SK-MEL-5 (cell line): ENCODE data around the gene ANKFY1. TPM values are rescaled to one million over a fixed set of nuclear protein-coding genes. Genes with fewer than 3 reads are reported as not detected.
"Not testable (repeated sequence)": the region's sequence is repeated elsewhere in the genome, so short reads cannot be mapped to it uniquely, and the experiment has no call there.

ENCODE experiments used
- DNase-seq: peaks from one replicate; pipeline ENCODE4 v3.0.0-alpha.2; 2016; ENCODE audit warnings: low read depth, low spot score
- in situ Hi-C: cut with HindIII; loops from 2 replicates; pipeline ENCODE4 v1.10.0; 2016; ENCODE audit warnings: low sequenced_read_pairs, high pct_unique_total_duplicates, low pct_unique_long_range_greater_than_20kb
- total RNA-seq: library from RNA; depleted of rRNA; stranded (reverse); fragments of >200 nt; shearing (Covaris generic); gene quantifications from 2 replicates; pipeline ENCODE4 v1.2.3, GENCODE V29; 2014

Gene ANKFY1
- total RNA-seq, 1 experiment from 2014 or later: 19.1 TPM

DNA sequence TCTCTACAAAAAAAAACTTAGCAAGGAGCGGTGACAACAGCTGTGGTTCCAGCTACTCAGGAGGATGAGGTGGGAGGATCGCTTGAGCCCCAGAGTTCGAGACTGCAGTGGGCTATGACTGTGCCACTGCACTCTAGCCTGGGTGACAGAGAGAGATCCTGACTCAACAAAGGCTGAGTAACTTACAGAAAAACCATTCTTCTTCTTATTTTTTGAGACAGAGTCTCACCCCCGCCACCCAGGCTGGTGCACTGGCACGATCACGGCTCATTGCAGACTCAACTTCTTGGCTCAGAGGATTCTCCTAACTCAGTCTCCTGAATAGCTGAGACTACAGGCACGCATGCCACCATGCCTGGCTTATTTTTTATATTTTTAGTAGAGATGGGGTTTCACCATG is 64.8 kb downstream of the ANKFY1 start:
- DNase-seq: no peak
- in situ Hi-C loops: no loop called here

DNA sequence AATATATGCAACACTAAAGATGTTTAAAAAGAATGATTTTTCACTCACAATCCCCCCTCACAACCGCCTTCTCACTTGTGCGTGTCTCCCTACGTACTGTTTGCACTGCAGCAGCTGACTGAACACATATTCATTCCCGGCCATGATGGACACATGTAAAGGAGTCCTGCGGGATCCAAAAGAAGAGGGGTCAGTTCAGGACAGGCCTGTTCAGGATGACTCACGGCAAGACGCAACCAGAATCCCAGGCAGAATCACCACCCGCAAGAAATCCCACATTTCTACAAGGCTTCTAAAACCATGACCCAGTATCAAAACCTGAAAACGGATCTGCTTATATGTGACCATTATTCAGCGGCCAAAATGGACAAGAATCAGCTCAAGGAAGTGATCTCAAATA is 68.5 kb downstream of the ANKFY1 start:
- in situ Hi-C loops: no loop called here

DNA sequence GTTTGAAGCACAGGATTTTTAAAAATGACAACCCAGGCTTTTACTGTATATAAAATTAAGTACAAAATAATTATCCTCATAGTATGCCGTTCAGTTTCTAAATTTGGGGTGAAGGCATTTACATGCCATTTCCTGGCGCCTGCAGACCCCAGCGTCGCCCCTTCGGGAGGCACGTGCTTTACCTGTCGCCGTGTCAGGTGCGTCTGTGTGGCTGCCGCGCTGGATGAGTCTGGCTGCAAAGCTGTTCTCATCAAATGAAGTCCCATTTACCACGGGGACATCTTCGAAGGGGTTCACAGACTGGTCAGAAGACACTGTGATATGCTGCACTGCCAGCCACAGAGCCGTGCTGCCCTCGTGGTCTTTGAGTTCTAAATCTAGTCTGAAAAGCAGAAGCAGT is 69.0 kb downstream of the ANKFY1 start:
- in situ Hi-C loops: no loop called here

More for the DNA sequence above, 68.5 kb downstream of the ANKFY1 start:
- no peak for DNase-seq

DNA sequence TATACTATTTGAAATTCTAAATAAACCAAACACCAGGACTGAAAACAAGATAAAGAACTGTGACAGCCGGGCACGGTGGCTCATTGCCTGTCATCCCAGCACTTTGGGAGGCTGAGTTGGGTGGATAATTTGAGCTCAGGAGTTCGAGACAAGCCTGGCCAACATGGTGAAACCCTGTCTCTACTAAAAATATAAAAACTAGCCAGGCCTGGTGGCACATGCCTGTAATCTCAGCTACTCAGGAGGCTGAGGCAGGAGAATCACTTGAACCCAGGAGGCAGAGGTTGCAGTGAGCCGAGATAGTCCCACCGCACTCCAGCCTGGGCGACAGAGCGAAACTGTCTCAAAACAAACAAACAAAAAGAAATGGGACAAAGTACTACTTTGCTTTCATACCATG is 73.0 kb downstream of the ANKFY1 start:
- in situ Hi-C loops, DNase-seq: not testable (repeated sequence)

More for the DNA sequence above, 69.0 kb downstream of the ANKFY1 start:
- DNase-seq: no peak

DNA sequence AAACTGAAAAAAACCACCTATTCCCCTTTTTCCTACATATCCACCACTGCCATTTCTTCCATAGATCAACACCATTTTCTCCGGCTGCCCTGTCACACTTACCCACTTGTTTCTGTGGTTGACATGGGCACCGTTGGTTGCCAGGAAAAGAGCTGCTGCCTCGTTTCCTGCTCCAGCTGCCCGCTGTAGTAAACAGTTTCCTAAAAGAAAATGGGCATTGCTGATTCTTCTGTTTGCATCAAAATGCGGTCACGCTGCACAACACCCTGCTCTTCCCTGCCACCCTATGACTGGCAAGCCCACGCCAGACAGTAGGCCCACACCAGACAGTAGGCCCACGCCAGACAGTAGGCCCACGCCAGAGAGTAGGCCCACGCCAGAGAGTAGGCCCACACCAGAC is 74.5 kb downstream of the ANKFY1 start:
- in situ Hi-C loops: no loop called here
- DNase-seq: no peak

DNA sequence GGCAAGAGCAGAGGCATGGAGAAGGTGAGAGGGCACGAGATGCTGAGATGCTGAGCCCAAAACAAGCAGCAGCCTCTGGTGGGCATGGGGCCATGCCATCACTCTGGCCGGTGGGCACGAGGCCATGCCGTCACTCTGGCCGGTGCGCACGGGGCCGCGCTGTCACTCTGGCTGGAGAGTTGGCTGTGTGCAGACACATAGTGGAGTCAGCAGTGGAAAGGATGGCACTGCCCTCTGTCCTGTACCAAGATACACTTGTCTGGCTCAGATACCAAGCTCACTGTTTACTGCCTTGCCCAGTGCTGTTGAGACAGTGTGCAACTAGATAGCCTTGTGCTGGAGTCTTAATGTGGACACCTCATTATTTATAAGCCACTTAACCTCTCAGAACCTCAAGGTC is 75.7 kb downstream of the ANKFY1 start:
- no peak for DNase-seq
- in situ Hi-C loops: no loop called here

DNA sequence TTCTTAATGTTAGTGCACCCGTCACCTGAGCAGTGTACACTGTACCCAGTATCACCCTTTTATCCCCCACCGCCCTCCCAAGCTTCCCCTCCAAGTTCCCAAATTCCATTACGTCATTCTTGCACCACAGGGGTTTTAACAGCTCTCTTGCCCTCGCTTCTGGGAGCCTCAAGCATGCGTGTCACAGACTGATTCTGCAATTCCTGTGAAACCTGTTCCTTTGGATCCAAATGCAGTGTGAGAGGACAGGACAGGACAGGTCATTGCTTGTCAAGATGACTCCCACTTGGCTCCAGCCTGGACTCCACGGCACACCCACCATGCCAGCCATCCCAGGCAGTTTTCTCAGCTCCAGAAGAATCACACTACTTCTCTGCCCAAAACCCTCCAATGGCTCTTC is 76.7 kb downstream of the ANKFY1 start:
- DNase-seq: no peak
- in situ Hi-C loops: no loop called here

DNA sequence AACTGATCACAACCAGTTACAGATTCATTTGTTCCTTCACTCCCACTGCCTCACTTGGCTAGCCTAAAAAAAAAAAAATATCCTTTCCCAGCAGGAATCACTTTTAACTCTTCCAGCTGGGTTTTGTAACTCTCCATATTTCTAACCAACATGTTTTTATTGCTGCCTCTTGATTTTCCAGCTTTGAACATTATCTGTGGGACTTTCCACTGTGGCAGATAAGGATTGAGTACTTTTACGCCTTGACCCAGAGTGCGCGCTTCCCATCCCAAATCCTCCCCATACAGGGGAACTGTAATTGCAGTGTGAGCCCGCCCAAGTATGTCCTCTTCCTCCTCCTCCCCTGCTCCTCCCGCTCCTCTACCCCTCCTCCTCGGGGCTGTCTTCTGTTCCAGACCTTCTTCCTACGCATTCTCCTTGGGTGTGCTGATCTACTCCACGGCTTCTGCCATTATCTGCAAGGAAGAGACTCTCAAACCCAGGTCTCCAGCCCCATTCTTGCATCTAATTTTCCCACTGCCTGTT is 77.4 kb downstream of the ANKFY1 start:
- in situ Hi-C loops: no loop called here

DNA sequence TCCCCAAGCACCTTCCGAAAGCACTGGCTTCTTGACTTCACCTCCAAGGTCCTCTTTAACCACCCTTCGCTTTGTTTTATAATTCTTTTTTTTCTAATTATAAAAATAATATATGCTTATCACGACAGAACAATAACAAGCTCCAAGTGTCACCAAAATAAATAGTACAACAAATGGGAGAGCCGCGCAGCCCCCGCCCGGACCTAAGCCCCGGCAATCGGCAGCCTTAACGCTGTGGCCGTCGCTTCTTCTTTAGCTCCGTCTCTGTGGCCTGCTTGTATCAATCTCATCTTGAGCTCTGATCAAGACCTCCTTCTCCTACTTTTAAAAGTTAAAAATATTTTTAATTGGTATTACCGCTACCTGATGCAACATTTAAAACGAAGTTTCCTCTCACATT is 78.1 kb downstream of the ANKFY1 start:
- no peak for DNase-seq
- in situ Hi-C loops: no loop called here

More for the DNA sequence above, 77.4 kb downstream of the ANKFY1 start:
- no peak for DNase-seq

DNA sequence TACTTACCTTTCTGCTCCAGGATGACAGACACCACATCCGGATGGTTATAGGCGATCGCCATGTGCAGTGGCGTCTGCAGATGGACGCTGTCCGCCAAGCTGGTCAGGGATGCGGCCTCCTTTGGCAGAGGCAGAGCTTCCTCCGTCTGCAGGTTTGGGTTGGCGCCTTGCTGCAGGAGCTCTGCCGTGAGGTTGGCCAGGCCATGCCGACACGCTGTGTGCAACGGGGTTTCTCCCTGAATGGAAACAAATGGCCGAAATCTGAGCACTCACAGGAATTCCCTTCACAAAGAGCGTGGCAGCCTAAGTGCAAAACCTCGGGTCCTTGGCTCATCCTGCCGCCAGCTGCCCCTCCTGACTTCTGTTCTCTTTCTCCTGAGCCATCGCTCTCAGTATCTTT is 79.0 kb downstream of the ANKFY1 start:
- in situ Hi-C loops: no loop called here
- DNase-seq: no peak

DNA sequence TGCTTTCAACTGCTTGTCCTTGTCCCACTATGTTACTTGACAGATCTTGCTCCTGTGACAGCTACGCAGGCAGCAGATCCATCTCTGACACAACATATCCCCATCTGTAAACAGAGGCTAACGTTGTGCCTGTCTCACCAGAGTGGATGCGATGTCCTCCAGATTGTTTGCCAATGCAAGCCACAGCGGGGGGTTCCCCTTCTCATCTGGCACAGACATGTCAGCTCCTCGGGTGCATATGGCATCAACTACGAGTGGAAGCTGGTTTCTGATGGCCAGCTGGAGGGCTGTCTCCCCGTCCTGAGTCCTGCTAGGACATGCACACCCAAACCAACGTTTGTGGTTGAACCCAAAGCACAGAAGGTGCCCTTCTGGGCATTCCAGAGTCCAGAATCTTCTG is 81.7 kb downstream of the ANKFY1 start:
- in situ Hi-C loops: no loop called here
- DNase-seq: no peak

DNA sequence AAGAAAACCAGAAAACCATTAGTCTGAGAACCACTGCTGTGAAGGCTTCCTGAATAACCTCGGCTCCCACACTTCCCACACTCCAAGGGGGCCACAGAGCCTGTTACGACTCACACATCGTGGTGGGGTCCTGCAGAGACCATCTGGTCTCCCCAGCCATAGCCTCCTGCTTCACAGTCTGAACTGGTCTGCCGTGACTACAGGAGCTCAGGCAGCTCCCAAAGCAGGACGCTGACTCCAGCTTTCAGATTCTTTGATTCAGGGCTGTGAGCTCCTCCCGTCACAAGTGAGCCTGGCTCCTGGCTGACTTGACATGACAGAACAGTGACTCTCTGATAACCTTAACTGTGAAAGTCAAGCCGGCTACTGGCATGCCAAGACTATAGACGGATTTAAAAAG is 83.0 kb downstream of the ANKFY1 start:
- no peak for DNase-seq
- in situ Hi-C loops: no loop called here

DNA sequence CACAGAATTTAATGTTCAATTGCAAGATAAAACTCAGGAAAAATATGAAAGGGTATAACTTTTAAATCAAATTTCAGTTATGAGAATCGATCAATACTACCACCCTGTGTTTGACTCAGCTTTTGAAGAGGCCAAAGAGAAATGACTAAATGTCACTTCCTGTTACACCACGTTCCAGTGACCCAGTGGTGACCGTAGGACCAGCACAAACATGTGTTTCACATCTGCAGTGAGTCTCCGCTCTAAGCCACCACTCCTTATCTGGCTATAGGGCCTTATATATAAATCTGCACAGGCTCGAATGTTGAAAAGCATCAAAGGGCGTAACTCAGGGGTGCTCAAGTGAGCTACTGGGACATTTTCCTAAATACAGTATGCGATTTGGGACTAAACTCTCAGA is 84.7 kb downstream of the ANKFY1 start:
- in situ Hi-C loops: no loop called here
- no peak for DNase-seq

DNA sequence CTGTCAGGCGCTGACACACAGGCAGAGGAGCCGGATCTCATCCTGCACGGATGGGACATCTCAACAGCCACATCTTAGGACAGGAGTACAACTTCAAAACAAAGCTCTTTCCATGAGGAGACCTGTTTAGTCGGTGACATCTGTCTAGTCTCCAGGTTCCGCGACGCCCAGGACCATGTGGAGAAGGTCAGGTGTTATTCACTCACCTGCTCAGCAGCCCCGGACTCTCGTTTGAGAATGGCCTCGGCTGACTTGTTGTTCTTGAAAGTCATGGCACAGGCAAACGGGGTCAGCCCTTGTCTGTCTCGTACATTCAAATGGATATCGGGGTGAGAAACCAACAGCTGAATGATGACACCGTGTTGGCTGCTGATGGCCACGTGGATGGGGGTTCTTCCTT is 85.1 kb downstream of the ANKFY1 start:
- in situ Hi-C loops: no loop called here
- DNase-seq: no peak

DNA sequence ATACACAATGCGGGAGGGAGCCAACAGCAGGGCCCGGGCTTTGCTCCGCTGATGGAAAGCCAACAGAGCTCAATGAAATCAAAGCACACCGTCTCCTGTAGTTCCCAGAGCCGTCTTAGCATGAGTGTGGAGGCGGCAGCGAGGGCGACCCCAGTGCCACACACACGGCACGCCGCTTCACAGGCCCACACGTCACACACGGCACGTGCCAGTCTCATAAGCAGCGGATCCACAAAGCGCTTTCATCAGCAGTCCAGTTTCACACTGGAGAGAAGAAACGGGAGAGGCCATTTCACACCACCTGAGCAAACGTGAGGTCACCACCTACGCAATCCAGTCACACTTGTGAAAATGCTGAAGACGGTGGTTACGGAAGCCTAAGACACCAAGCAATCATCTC is 86.0 kb downstream of the ANKFY1 start:
- in situ Hi-C loops: no loop called here
- no peak for DNase-seq

DNA sequence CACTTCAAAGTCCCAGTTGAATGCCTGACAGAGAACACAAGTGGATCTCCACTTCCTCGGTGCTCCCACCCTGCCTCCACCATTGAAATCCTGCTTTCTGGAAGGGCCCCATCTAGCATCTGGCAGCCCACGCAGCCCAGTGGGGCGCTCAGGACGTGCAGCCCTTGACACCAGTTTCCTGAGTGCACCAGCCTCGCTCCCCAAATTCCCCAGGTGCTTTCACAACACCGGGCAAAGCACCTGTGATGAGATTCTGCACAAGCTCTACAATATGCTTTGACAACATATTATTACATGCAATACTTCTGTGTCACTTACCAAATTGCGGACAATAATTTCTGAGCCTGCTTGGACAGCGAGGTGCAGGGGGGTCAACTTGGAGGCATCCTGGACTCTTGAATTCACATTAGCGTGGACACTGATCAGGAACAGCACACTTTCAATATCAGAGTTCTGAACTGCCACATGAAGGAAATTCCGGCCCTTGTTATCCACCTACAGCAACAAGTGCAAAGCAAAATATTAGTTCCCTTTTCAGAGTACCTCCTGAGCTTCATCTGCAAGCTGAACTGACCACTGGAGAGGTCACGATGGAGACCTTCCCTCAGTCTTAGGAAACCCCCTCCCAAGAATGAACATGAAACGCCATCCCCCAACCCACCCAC is 86.8 kb downstream of the ANKFY1 start:
- no peak for DNase-seq
- in situ Hi-C loops: no loop called here

DNA sequence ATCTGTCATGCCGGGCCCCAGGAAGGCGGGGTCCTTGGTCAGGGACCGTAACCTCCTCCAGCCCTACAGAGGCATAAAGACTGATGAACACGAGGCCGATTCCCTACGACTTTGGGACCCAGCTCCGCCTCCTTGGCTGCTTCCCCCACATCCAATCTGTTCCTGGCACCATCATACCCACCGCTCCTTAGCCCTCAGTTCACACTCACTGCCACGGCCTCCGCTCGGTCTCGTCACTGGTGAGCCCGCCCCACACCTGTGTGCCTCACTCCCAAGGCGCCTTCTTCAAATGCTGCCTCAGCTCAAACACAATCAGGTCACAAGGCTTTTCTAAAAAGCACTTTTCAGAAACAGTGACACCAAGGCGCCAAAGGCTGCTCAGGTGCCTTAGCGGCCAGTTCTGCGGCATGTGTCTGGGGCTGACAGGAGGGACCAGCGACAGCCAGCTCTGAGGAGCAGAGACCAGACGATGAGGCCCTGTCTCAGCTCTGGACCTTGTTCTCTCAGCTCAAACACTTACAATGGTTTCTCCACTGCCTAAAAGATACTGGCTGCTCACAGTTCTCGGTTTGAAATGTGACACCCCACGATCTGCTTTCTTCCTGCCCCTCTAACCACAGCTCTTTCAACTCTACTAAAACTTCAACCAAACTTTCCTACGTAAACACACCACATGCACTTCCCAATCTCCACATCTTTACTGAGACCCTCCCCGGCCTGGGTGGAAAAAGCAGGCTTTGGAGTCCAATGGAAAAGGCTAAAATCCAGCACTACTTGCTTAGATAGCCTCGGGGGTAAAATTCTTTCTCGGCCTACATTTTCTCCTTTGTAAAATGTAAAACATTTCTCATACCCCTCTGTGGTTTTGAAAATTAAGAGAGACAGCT is 87.6 kb downstream of the ANKFY1 start:
- no peak for DNase-seq
- in situ Hi-C loops: no loop called here

DNA sequence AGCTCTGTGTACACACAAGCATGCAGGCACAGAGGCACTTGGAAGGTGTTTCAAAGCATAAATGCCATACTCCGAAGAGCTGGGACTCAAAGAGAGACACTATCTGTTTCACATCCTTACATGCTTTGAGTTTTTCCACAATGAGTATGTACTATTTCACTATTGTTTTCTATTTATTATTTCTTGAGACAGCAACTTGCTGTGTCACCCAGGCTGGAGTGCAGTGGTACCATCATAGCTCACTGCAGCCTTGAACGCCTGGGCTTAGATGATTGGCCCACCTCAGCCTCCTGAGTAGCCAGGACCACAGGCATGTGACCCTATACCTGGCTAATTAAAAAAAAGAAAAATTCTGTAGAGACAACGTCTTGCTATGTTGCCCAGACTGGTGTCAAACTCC is 89.2 kb downstream of the ANKFY1 start:
- in situ Hi-C loops: no loop called here
- no peak for DNase-seq

DNA sequence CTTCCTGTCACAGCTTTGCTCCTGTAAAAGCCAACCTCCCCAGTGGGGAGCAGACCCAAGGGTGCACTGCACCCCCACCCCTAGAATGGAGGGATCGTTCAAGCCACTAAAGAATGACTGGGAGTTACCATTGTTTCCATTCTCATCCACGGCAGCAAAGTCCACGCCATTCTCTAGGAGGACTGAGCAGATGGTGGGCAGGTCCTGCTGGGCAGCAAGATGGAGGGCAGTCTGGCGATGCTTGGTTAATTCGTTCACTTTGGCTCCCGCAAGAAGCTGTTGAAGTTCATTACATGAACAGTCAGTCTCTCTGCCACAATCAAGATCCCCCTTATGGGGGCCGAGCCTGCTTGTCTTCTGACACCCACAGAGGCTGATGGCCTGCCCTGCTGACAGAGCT is 90.0 kb downstream of the ANKFY1 start:
- no peak for DNase-seq
- in situ Hi-C loops: no loop called here
